ENCODE data around the gene C10orf120.

- TF ChIP-seq CTCF (IDR thresholded peaks at IDR 0.05) (no peak), POLR2AphosphoS5 (IDR thresholded peaks at IDR 0.05) (no peak), EP300 (IDR thresholded peaks at IDR 0.05; ENCODE audit: low read depth) (no peak), POLR2A (IDR thresholded peaks at IDR 0.05) (no peak)
Observed at GRCh38 chr10:122740640-122741039, 41.0 kb upstream of the C10orf120 start.
